HepG2 (cell line): ENCODE measurements around the gene DHRS1. TPM values are rescaled to one million over a fixed set of nuclear protein-coding genes. Genes with fewer than 3 reads are reported as not detected.

Experiments used
- AGO2 ChIP-seq: fragments of 200-400 bp; formaldehyde crosslinking; optimal IDR thresholded peaks from 2 replicates; pipeline ENCODE3; 2017; ENCODE audit warnings: mild to moderate bottlenecking, low read depth, low read length, moderate library complexity
- ATF7-NPFF ChIP-seq: sonication (generic); formaldehyde crosslinking; IDR thresholded peaks from 2 replicates; pipeline ENCODE4 v1.8.1; 2023; ENCODE audit warnings: mild to moderate bottlenecking, low read depth, missing genetic modification reagents, moderate library complexity
- CCDC6 ChIP-seq: sonication (generic); formaldehyde crosslinking; IDR thresholded peaks from 2 replicates; pipeline ENCODE4 v1.8.1; 2022; ENCODE audit warnings: mild to moderate bottlenecking, missing genetic modification reagents, moderate library complexity
- CEBPB ChIP-seq: IDR thresholded peaks from 2 replicates; pipeline ENCODE4 v1.6.1; 2011; ENCODE audit warnings: low read depth, low read length, improper control_type of control experiment, borderline replicate concordance
- ELF3 ChIP-seq: IDR thresholded peaks from 2 replicates; pipeline ENCODE4 v1.6.1; 2016; ENCODE audit warnings: missing genetic modification reagents, missing compliant biosample characterization
- PITX1 ChIP-seq: sonication (generic); formaldehyde crosslinking; IDR thresholded peaks from 2 replicates; pipeline ENCODE4 v1.5.1; 2020; ENCODE audit warnings: mild to moderate bottlenecking, missing genetic modification reagents
- RXRA ChIP-seq: sonication (generic); formaldehyde crosslinking; IDR thresholded peaks from 2 replicates; pipeline ENCODE4 v1.5.1; 2020; ENCODE audit warnings: missing genetic modification reagents
- SYNCRIP ChIP-seq: fragments of 200-400 bp; formaldehyde crosslinking; IDR thresholded peaks from 2 replicates; pipeline ENCODE4 v1.6.1; 2018; ENCODE audit warnings: mild to moderate bottlenecking, low read depth, low read length; ENCODE audit not compliant: insufficient read depth
- TEAD2 ChIP-seq: sonication (generic); formaldehyde crosslinking; IDR thresholded peaks from 2 replicates; pipeline ENCODE4 v1.9.0; 2021; ENCODE audit warnings: missing genetic modification reagents
- THYN1 ChIP-seq: sonication (generic); formaldehyde crosslinking; IDR thresholded peaks from 2 replicates; pipeline ENCODE4 v1.8.1; 2023; ENCODE audit warnings: low read depth, mild to moderate bottlenecking, moderate library complexity, missing genetic modification reagents, borderline replicate concordance
- ZKSCAN8 ChIP-seq: IDR thresholded peaks from 2 replicates; pipeline ENCODE4 v1.6.1; 2016; ENCODE audit warnings: borderline replicate concordance, missing genetic modification reagents, missing compliant biosample characterization
- ZMYM2 ChIP-seq: sonication (generic); formaldehyde crosslinking; IDR thresholded peaks from 2 replicates; pipeline ENCODE4 v1.8.0; 2022; ENCODE audit warnings: mild to moderate bottlenecking, missing genetic modification reagents
- ZNF121 ChIP-seq: sonication (generic); formaldehyde crosslinking; IDR thresholded peaks from 2 replicates; pipeline ENCODE4 v1.5.0; 2020; ENCODE audit warnings: mild to moderate bottlenecking, missing genetic modification reagents
- ZNF768 ChIP-seq: sonication (generic); formaldehyde crosslinking; IDR thresholded peaks from 2 replicates; pipeline ENCODE4 v1.4.0; 2020; ENCODE audit warnings: missing genetic modification reagents
- ZNF878 ChIP-seq: sonication (generic); formaldehyde crosslinking; IDR thresholded peaks from 2 replicates; pipeline ENCODE4 v1.8.1; 2023; ENCODE audit warnings: mild to moderate bottlenecking, missing genetic modification reagents, moderate library complexity
- polyA plus RNA-seq, 8 experiments: library from polyadenylated mRNA; depleted of rRNA in 3 of 8; stranded (reverse) in 7 of 8; unstranded in 1 of 8; fragments of >200 nt; fragmentation: Illumina TruSeq in 4 of 8; extraction: Trizol in 4 of 8; gene quantifications; 2 replicates each; pipeline versions ENCODE4 v1.2.1 to v1.2.3, GENCODE V29; 2011 to 2016; ENCODE audit warnings: low read depth in 4 of 8, missing spikeins in 1 of 8, mixed read lengths in 1 of 8; ENCODE audit not compliant: insufficient read depth in 1 of 8
- total RNA-seq, 5 experiments: library from RNA; depleted of rRNA; stranded (reverse); fragments of >200 nt; fragmentation: Illumina TruSeq; extraction: Trizol; gene quantifications; 2 replicates each; pipeline ENCODE4 v1.2.3, GENCODE V29; 2016; ENCODE audit warnings: low read depth in 1 of 5
- TF ChIP-seq, protein P1 (sequence below): fragments of 450-650 bp; IDR thresholded peaks from 2 replicates; pipeline ENCODE4 v1.6.1; 2016
- TF ChIP-seq, protein P2 (sequence below): sonication (generic); formaldehyde crosslinking; IDR thresholded peaks from 2 replicates; pipeline ENCODE4 v1.4.0; 2020; ENCODE audit warnings: mild to moderate bottlenecking, missing genetic modification reagents
- TF ChIP-seq, protein P3 (sequence below): sonication (generic); formaldehyde crosslinking; IDR thresholded peaks from 2 replicates; pipeline ENCODE4 v1.5.0; 2020; ENCODE audit warnings: missing genetic modification reagents
- TF ChIP-seq, protein P4 (sequence below): IDR thresholded peaks from 2 replicates; pipeline ENCODE4 v1.6.1; 2016
- TF ChIP-seq, protein P5 (sequence below): sonication (generic); formaldehyde crosslinking; IDR thresholded peaks from 2 replicates; pipeline ENCODE4 v1.5.0; 2020; ENCODE audit warnings: mild to moderate bottlenecking, missing genetic modification reagents

The DHRS1 gene
- total and polyA plus RNA-seq, 2 of the 13 experiments (the other 11 are each of a cell fraction or from before 2014, with no cell fraction given) = 49.8 to 60.8 TPM

DNA sequence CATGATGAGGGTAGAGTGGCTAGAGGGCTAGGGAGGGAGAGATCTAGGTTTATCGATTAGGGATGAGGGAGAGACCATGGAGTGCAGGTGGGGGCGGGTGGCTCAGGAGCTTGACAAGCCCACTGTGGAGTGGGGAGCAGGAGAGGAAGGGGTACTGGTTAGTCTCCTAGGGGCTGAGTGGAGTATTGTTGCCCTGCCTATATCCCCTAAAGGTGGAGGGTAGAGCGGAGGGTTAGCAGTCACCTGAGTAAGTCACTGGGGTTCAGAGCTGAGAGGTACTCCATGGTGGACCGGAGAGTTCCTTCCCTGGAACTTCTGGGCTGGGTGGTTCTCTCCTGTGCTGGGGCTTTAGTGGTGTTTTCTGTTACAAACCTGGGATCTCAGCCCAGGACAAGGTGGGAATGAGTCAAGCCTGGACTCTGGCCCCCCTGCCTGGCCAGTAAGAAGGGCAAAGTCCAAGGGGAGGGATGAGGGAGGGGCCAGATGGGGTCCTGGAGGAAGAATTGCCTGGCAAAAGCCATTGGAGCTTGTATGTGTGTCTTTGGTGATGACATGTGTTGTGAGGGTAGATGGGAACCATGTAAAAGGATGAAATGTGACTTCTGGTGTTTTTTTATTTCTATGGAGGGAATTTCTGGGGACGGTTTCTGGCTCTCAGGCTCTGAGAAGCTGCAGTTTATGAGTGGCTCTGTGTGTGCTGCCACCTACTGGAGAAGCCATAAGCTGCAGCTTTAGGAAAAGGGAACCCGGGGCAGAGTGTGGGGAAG lies 8.2 kb upstream of the DHRS1 start, which contains the start of gene CIDEB (continued):
- TF ChIP-seq PITX1 (CRISPR knock-in tag) (peak; percentile 96), ZNF121 (CRISPR knock-in tag) (no peak), ELF3 (CRISPR knock-in tag) (peak; percentile 97), ZKSCAN8 (CRISPR knock-in tag) (peak; percentile 97; the same call in 1 of the 2 replicates), CCDC6 (no peak), RXRA (peak; percentile 83; the same call in 1 of the 2 replicates), CEBPB (peak; percentile 33; the same call in 1 of the 2 replicates), AGO2 (no peak), THYN1 (0 out of 2 replicates have a peak, but pooled peaks have one; percentile 91), SYNCRIP (no peak), TEAD2 (CRISPR knock-in tag) (no peak), ATF7-NPFF (CRISPR knock-in tag) (peak; percentile 79; the same call in 1 of the 2 replicates), ZNF768 (CRISPR knock-in tag) (no peak), ZMYM2 (CRISPR knock-in tag) (peak; percentile 85), ZNF878 (no peak)
- TF ChIP-seq, protein P1, sequence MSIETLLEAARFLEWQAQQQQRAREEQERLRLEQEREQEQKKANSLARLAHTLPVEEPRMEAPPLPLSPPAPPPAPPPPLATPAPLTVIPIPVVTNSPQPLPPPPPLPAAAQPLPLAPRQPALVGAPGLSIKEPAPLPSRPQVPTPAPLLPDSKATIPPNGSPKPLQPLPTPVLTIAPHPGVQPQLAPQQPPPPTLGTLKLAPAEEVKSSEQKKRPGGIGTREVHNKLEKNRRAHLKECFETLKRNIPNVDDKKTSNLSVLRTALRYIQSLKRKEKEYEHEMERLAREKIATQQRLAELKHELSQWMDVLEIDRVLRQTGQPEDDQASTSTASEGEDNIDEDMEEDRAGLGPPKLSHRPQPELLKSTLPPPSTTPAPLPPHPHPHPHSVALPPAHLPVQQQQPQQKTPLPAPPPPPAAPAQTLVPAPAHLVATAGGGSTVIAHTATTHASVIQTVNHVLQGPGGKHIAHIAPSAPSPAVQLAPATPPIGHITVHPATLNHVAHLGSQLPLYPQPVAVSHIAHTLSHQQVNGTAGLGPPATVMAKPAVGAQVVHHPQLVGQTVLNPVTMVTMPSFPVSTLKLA = 0 out of 2 replicates have a peak, but pooled peaks have one; percentile 48
- TF ChIP-seq, protein P2, sequence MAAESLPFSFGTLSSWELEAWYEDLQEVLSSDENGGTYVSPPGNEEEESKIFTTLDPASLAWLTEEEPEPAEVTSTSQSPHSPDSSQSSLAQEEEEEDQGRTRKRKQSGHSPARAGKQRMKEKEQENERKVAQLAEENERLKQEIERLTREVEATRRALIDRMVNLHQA (CRISPR knock-in tag) = no peak
- TF ChIP-seq, protein P3, sequence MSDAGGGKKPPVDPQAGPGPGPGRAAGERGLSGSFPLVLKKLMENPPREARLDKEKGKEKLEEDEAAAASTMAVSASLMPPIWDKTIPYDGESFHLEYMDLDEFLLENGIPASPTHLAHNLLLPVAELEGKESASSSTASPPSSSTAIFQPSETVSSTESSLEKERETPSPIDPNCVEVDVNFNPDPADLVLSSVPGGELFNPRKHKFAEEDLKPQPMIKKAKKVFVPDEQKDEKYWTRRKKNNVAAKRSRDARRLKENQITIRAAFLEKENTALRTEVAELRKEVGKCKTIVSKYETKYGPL (CRISPR knock-in tag) = no peak
- TF ChIP-seq, protein P4, sequence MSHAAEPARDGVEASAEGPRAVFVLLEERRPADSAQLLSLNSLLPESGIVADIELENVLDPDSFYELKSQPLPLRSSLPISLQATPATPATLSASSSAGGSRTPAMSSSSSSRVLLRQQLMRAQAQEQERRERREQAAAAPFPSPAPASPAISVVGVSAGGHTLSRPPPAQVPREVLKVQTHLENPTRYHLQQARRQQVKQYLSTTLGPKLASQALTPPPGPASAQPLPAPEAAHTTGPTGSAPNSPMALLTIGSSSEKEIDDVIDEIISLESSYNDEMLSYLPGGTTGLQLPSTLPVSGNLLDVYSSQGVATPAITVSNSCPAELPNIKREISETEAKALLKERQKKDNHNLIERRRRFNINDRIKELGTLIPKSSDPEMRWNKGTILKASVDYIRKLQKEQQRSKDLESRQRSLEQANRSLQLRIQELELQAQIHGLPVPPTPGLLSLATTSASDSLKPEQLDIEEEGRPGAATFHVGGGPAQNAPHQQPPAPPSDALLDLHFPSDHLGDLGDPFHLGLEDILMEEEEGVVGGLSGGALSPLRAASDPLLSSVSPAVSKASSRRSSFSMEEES = peak; percentile 82
- TF ChIP-seq, protein P5, sequence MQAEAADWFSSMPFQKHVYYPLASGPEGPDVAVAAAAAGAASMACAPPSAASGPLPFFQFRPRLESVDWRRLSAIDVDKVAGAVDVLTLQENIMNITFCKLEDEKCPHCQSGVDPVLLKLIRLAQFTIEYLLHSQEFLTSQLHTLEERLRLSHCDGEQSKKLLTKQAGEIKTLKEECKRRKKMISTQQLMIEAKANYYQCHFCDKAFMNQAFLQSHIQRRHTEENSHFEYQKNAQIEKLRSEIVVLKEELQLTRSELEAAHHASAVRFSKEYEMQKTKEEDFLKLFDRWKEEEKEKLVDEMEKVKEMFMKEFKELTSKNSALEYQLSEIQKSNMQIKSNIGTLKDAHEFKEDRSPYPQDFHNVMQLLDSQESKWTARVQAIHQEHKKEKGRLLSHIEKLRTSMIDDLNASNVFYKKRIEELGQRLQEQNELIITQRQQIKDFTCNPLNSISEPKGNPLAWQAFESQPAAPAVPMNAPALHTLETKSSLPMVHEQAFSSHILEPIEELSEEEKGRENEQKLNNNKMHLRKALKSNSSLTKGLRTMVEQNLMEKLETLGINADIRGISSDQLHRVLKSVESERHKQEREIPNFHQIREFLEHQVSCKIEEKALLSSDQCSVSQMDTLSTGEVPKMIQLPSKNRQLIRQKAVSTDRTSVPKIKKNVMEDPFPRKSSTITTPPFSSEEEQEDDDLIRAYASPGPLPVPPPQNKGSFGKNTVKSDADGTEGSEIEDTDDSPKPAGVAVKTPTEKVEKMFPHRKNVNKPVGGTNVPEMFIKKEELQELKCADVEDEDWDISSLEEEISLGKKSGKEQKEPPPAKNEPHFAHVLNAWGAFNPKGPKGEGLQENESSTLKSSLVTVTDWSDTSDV (CRISPR knock-in tag) = peak; percentile 95
